ENCODE measurements around the gene GRID1. TPM values are rescaled to one million over a fixed set of nuclear protein-coding genes. Genes with fewer than 3 reads are reported as not detected.
"Not testable (repeated sequence)": the region's sequence is repeated elsewhere in the genome, so short reads cannot be mapped to it uniquely, and the experiment has no call there.

GRID1 gene
- total and polyA plus RNA-seq, 7 experiments from 2014 or later = not detected

GRCh38 chr10:86389441-86390193 lies 23.0 kb upstream of the GRID1 start:
- peak overlapping the region; percentile 79 to 91 (median 86) for H3K4me3 Mint-ChIP-seq
- DNase-seq = peak in 1 of 9 donors; percentile 37
- H3K27me3 ChIP-seq (ENCODE audit: control insufficient read depth in 2 of 2, insufficient read depth in 2 of 2, low read length in 2 of 2) = no peaks in the 10 kb centered on the region
- ChIA-PET POLR2A (no interaction called here), CTCF (interaction anchor here (1.9 kb wide), 1 partner anchor 10 kb away, joined by 4 read pairs; no protein-coding TSS in a partner anchor)
- peaks cover 0 to 25% (median 10%) of the 10 kb centered on the region in 7 donors for H3K4me1 Mint-ChIP-seq
- ATAC-seq = peak; percentile 55
- no peaks in the 10 kb centered on the region for H3K9me3 ChIP-seq (ENCODE audit: control insufficient read depth in 2 of 3, low read length in 3 of 3)
- H3K27ac Mint-ChIP-seq = peak overlapping the region in 2 of 9 donors; percentile 37 to 86
- intact Hi-C loops (cut with micrococcal nuclease) = no loop called here
- peaks cover 16 to 73% (median 20%) of the 10 kb centered on the region in 5 donors for H3K27me3 Mint-ChIP-seq
- H3K36me3 ChIP-seq (ENCODE audit: control insufficient read depth in 2 of 3, insufficient read depth in 3 of 3, low read length in 3 of 3) = no peaks in the 10 kb centered on the region
- peaks cover 0 to 3% (median 0%) of the 10 kb centered on the region in 5 donors for H3K36me3 Mint-ChIP-seq
- peak overlapping the region; percentile 52 for H3K4me3 ChIP-seq (ENCODE audit: low read length)
- peaks cover 0 to 2% (median 0%) of the 10 kb centered on the region in 11 donors for H3K9me3 Mint-ChIP-seq
- no peak overlapping the region for H3K27ac ChIP-seq (ENCODE audit: low read depth, low read length)
- no peaks in the 10 kb centered on the region for H3K4me1 ChIP-seq (ENCODE audit: control insufficient read depth in 2 of 2, insufficient read depth in 2 of 2, low read length in 2 of 2)

DNA sequence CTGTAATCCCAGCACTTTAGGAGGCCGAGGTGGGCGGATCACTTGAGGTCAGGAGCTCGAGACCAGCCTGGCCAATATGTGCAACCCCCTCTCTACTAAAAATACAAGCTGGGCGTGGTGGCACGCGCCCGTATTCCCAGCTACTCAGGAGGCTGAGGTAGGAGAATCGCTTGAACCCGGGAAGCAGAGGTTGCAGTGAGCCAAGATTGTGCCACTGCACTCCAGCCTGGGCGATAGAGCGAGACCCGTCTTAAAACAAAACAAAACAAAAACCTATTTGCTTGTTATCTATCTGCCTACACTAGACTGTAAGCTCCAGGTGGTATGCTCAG lies 22.5 kb upstream of the GRID1 start:
- H3K9me3 Mint-ChIP-seq; H3K27ac Mint-ChIP-seq; H3K36me3 Mint-ChIP-seq; ATAC-seq; H3K27me3 ChIP-seq (ENCODE audit: control insufficient read depth in 2 of 2, insufficient read depth in 2 of 2, low read length in 2 of 2); H3K4me1 ChIP-seq (ENCODE audit: control insufficient read depth in 2 of 2, insufficient read depth in 2 of 2, low read length in 2 of 2); H3K36me3 ChIP-seq (ENCODE audit: control insufficient read depth in 2 of 3, insufficient read depth in 3 of 3, low read length in 3 of 3); DNase-seq; intact Hi-C loops (cut with micrococcal nuclease); H3K9me3 ChIP-seq (ENCODE audit: control insufficient read depth in 2 of 3, low read length in 3 of 3); POLR2A ChIA-PET; H3K27ac ChIP-seq (ENCODE audit: low read depth, low read length): not testable (repeated sequence)
- Mint-ChIP-seq H3K27me3 (peaks cover 16 to 72% (median 22%) of the 10 kb centered on the region in 5 donors), H3K4me3 (peak overlapping the region; percentile 79 to 91 (median 86)), H3K4me1 (peaks cover 0 to 24% (median 10%) of the 10 kb centered on the region in 7 donors)
- peak overlapping the region; percentile 52 for H3K4me3 ChIP-seq (ENCODE audit: low read length)
- CTCF ChIA-PET = interaction anchor here (1.9 kb wide), 1 partner anchor 10 kb away, joined by 4 read pairs; no protein-coding TSS in a partner anchor

GRCh38 chr10:86388119-86388704 lies 21.6 kb upstream of the GRID1 start:
- CTCF ChIA-PET = interaction anchor here (0.6 to 1.9 kb wide), 2 partner anchors 9 to 302 kb away, joined by 3 to 4 read pairs; no protein-coding TSS in a partner anchor
- H3K27me3 Mint-ChIP-seq = peaks cover 16 to 71% (median 26%) of the 10 kb centered on the region in 5 donors

GRCh38 chr10:86387178-86387794 lies 20.7 kb upstream of the GRID1 start:
- Histone ChIP-seq H3K36me3 (ENCODE audit: control insufficient read depth in 2 of 3, insufficient read depth in 3 of 3, low read length in 3 of 3) (no peaks in the 10 kb centered on the region), H3K4me1 (ENCODE audit: control insufficient read depth in 2 of 2, insufficient read depth in 2 of 2, low read length in 2 of 2) (no peaks in the 10 kb centered on the region), H3K27me3 (ENCODE audit: control insufficient read depth in 2 of 2, insufficient read depth in 2 of 2, low read length in 2 of 2) (no peaks in the 10 kb centered on the region), H3K4me3 (ENCODE audit: low read length) (no peak overlapping the region), H3K9me3 (ENCODE audit: control insufficient read depth in 2 of 3, low read length in 3 of 3) (no peaks in the 10 kb centered on the region), H3K27ac (ENCODE audit: low read depth, low read length) (no peak overlapping the region)
- peaks cover 0 to 2% (median 0%) of the 10 kb centered on the region in 11 donors for H3K9me3 Mint-ChIP-seq
- H3K4me1 Mint-ChIP-seq = peaks cover 0 to 16% (median 6%) of the 10 kb centered on the region in 7 donors
- DNase-seq (no peak), ATAC-seq (no peak)
- H3K27ac Mint-ChIP-seq = peak overlapping the region in 1 of 9 donors; percentile 37
- intact Hi-C loops (cut with micrococcal nuclease) = no loop called here
- peaks cover 0 to 3% (median 0%) of the 10 kb centered on the region in 5 donors for H3K36me3 Mint-ChIP-seq
- H3K27me3 Mint-ChIP-seq = peaks cover 19 to 68% (median 28%) of the 10 kb centered on the region in 5 donors
- H3K4me3 Mint-ChIP-seq = peak overlapping the region in 1 of 10 donors; percentile 9
- ChIA-PET POLR2A (interaction anchor here (0.9 kb wide), 1 partner anchor 324 kb away, joined by 3 read pairs; no protein-coding TSS in a partner anchor), CTCF (interaction anchor here (0.6 to 1.9 kb wide), 3 partner anchors 8 to 302 kb away, joined by 3 to 4 read pairs (median 3); no protein-coding TSS in a partner anchor)

More at GRCh38 chr10:86388119-86388704, 21.6 kb upstream of the GRID1 start:
- DNase-seq (no peak), ATAC-seq (no peak)
- H3K4me1 ChIP-seq (ENCODE audit: control insufficient read depth in 2 of 2, insufficient read depth in 2 of 2, low read length in 2 of 2) = no peaks in the 10 kb centered on the region
- Mint-ChIP-seq H3K27ac (peak overlapping the region in 1 of 9 donors; percentile 22), H3K4me1 (peaks cover 0 to 16% (median 6%) of the 10 kb centered on the region in 7 donors), H3K36me3 (peaks cover 0 to 3% (median 0%) of the 10 kb centered on the region in 5 donors), H3K9me3 (peaks cover 0 to 2% (median 0%) of the 10 kb centered on the region in 11 donors), H3K4me3 (peak overlapping the region in 7 of 10 donors; percentile 3 to 79 (median 25))
- H3K4me3 ChIP-seq (ENCODE audit: low read length) = no peak overlapping the region
- POLR2A ChIA-PET = interaction anchor here (0.9 kb wide), 1 partner anchor 323 kb away, joined by 3 read pairs; no protein-coding TSS in a partner anchor
- H3K36me3 ChIP-seq (ENCODE audit: control insufficient read depth in 2 of 3, insufficient read depth in 3 of 3, low read length in 3 of 3) = no peaks in the 10 kb centered on the region
- H3K27me3 ChIP-seq (ENCODE audit: control insufficient read depth in 2 of 2, insufficient read depth in 2 of 2, low read length in 2 of 2) = no peaks in the 10 kb centered on the region
- no peaks in the 10 kb centered on the region for H3K9me3 ChIP-seq (ENCODE audit: control insufficient read depth in 2 of 3, low read length in 3 of 3)
- intact Hi-C loops (cut with micrococcal nuclease) = no loop called here
- H3K27ac ChIP-seq (ENCODE audit: low read depth, low read length) = no peak overlapping the region

- intact Hi-C loops (cut with micrococcal nuclease) = no loop called here
- Histone ChIP-seq H3K9me3 (ENCODE audit: control insufficient read depth in 2 of 3, low read length in 3 of 3) (no peaks in the 10 kb centered on the region), H3K4me3 (ENCODE audit: low read length) (no peak overlapping the region), H3K36me3 (ENCODE audit: control insufficient read depth in 2 of 3, insufficient read depth in 3 of 3, low read length in 3 of 3) (no peaks in the 10 kb centered on the region), H3K27me3 (ENCODE audit: control insufficient read depth in 2 of 2, insufficient read depth in 2 of 2, low read length in 2 of 2) (no peaks in the 10 kb centered on the region), H3K4me1 (ENCODE audit: control insufficient read depth in 2 of 2, insufficient read depth in 2 of 2, low read length in 2 of 2) (no peaks in the 10 kb centered on the region), H3K27ac (ENCODE audit: low read depth, low read length) (no peak overlapping the region)
- ChIA-PET POLR2A (no interaction called here), CTCF (interaction anchor here (0.9 kb wide), 1 partner anchor 53 kb away, joined by 4 read pairs; no protein-coding TSS in a partner anchor)
- H3K4me3 Mint-ChIP-seq = no peak overlapping the region
- DNase-seq (no peak), ATAC-seq (no peak)
- peaks cover 21 to 65% (median 36%) of the 10 kb centered on the region in 5 donors for H3K27me3 Mint-ChIP-seq
- H3K4me1 Mint-ChIP-seq = peaks cover 0 to 14% (median 6%) of the 10 kb centered on the region in 7 donors
- no peak overlapping the region for H3K27ac Mint-ChIP-seq
- H3K9me3 Mint-ChIP-seq = peaks cover 0 to 2% (median 0%) of the 10 kb centered on the region in 11 donors
- peaks cover 0 to 3% (median 0%) of the 10 kb centered on the region in 5 donors for H3K36me3 Mint-ChIP-seq
Measured at GRCh38 chr10:86385806-86386205, 19.2 kb upstream of the GRID1 start.

GRCh38 chr10:86377797-86378146 lies 11.2 kb upstream of the GRID1 start:
- intact Hi-C loops (cut with micrococcal nuclease) = loop anchor here (1.0 to 5.0 kb wide), 10 partner anchors 200 to 1837 kb away; no protein-coding TSS in a partner anchor
- no peak overlapping the region for H3K4me3 Mint-ChIP-seq
- POLR2A ChIA-PET = no interaction called here
- H3K27ac Mint-ChIP-seq = no peak overlapping the region
- DNase-seq = no peak
- H3K9me3 Mint-ChIP-seq = no peaks in the 10 kb centered on the region
- H3K4me3 ChIP-seq (ENCODE audit: low read length) = no peak overlapping the region
- H3K27me3 Mint-ChIP-seq = peaks cover 19 to 50% (median 37%) of the 10 kb centered on the region in 5 donors
- H3K4me1 ChIP-seq (ENCODE audit: control insufficient read depth in 2 of 2, insufficient read depth in 2 of 2, low read length in 2 of 2) = no peaks in the 10 kb centered on the region
- H3K36me3 ChIP-seq (ENCODE audit: control insufficient read depth in 2 of 3, insufficient read depth in 3 of 3, low read length in 3 of 3) = no peaks in the 10 kb centered on the region
- no peaks in the 10 kb centered on the region for H3K9me3 ChIP-seq (ENCODE audit: control insufficient read depth in 2 of 3, low read length in 3 of 3)
- H3K27ac ChIP-seq (ENCODE audit: low read depth, low read length) = no peak overlapping the region
- H3K27me3 ChIP-seq (ENCODE audit: control insufficient read depth in 2 of 2, insufficient read depth in 2 of 2, low read length in 2 of 2) = peaks cover 0 to 5% of the 10 kb centered on the region in 2 donors
- H3K4me1 Mint-ChIP-seq = peaks cover 0 to 4% (median 0%) of the 10 kb centered on the region in 7 donors
- H3K36me3 Mint-ChIP-seq = no peaks in the 10 kb centered on the region
- CTCF ChIA-PET = interaction anchor here (0.9 to 3.3 kb wide), 3 partner anchors 8 to 1840 kb away, joined by 4 to 17 read pairs (median 6); no protein-coding TSS in a partner anchor
- ATAC-seq = no peak
